ENCODE results near the gene OIP5. TPM values are rescaled to one million over a fixed set of nuclear protein-coding genes. Genes with fewer than 3 reads are reported as not detected.

Gene OIP5
- total RNA-seq, 1 donor from 2014 or later, result 1.5 TPM

GRCh38 chr15:41337631-41338522 lies 5.5 kb upstream of the OIP5 start:
- Mint-ChIP-seq H3K4me3 (ENCODE audit: unreplicated experiment) (no peak overlapping the region), H3K27me3 (ENCODE audit: unreplicated experiment) (peaks cover 4% of the 10 kb centered on the region), H3K36me3 (ENCODE audit: unreplicated experiment) (no peaks in the 10 kb centered on the region), H3K27ac (ENCODE audit: unreplicated experiment) (no peak overlapping the region), H3K4me1 (ENCODE audit: low read depth, unreplicated experiment) (no peaks in the 10 kb centered on the region), H3K9me3 (ENCODE audit: unreplicated experiment) (peaks cover 1% of the 10 kb centered on the region)
- no peak for TF ChIP-seq CTCF (IDR thresholded peaks at IDR 0.05; ENCODE audit: partially characterized antibody, unreplicated experiment)
- DNase-seq, result no peak

DNA sequence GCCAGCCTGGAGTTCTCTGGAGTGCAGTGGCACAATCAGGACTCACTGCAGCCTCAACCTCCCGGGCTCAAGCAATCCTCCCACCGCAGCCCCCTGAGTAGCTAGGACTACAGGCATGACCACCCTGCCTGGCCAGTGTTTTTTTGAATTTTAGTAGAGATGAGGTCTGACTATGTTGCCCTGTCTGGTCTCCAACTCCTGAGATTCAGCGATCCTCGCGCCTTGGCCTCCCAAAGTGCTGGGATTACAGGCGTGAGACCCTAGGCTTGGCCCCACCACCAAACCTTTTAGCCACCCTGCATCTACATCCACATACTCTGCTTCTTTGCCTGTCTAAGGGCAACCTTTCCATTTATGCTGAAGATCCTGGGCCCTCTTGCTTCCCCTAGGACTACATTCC lies 4.7 kb upstream of the OIP5 start:
- TF ChIP-seq CTCF (IDR thresholded peaks at IDR 0.05; ENCODE audit: partially characterized antibody, unreplicated experiment), result no peak
- Mint-ChIP-seq H3K36me3 (ENCODE audit: unreplicated experiment) (no peaks in the 10 kb centered on the region), H3K4me3 (ENCODE audit: unreplicated experiment) (no peak overlapping the region), H3K9me3 (ENCODE audit: unreplicated experiment) (peaks cover 4% of the 10 kb centered on the region), H3K4me1 (ENCODE audit: low read depth, unreplicated experiment) (no peaks in the 10 kb centered on the region), H3K27ac (ENCODE audit: unreplicated experiment) (no peak overlapping the region), H3K27me3 (ENCODE audit: unreplicated experiment) (peaks cover 4% of the 10 kb centered on the region)
- DNase-seq, result no peak

DNA sequence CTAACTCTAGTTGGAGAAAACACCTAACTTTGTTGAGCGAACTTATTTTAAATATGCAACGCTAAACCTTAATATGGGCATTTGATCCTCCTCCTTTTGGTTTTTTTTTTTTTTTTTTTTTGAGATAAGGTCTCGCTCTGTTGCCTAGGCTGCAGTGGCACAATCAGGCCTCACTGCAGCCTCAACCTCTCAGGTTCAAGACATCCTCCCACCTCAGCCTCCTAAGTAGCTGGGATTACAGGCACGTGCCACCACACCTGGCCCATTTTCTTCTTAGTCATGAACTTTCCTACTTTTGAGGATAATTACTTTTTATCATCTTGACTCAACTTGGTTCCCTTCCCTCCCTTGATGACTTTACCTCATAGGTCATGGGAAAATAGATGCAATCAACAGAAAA lies 4.2 kb upstream of the OIP5 start:
- TF ChIP-seq CTCF (IDR thresholded peaks at IDR 0.05; ENCODE audit: partially characterized antibody, unreplicated experiment), result no peak
- H3K9me3 Mint-ChIP-seq (ENCODE audit: unreplicated experiment), result peaks cover 4% of the 10 kb centered on the region
- no peaks in the 10 kb centered on the region for H3K36me3 Mint-ChIP-seq (ENCODE audit: unreplicated experiment)
- H3K27me3 Mint-ChIP-seq (ENCODE audit: unreplicated experiment), result peaks cover 4% of the 10 kb centered on the region
- H3K4me3 Mint-ChIP-seq (ENCODE audit: unreplicated experiment), result no peak overlapping the region
- no peaks in the 10 kb centered on the region for H3K4me1 Mint-ChIP-seq (ENCODE audit: low read depth, unreplicated experiment)
- H3K27ac Mint-ChIP-seq (ENCODE audit: unreplicated experiment), result no peak overlapping the region
- DNase-seq, result no peak

DNA sequence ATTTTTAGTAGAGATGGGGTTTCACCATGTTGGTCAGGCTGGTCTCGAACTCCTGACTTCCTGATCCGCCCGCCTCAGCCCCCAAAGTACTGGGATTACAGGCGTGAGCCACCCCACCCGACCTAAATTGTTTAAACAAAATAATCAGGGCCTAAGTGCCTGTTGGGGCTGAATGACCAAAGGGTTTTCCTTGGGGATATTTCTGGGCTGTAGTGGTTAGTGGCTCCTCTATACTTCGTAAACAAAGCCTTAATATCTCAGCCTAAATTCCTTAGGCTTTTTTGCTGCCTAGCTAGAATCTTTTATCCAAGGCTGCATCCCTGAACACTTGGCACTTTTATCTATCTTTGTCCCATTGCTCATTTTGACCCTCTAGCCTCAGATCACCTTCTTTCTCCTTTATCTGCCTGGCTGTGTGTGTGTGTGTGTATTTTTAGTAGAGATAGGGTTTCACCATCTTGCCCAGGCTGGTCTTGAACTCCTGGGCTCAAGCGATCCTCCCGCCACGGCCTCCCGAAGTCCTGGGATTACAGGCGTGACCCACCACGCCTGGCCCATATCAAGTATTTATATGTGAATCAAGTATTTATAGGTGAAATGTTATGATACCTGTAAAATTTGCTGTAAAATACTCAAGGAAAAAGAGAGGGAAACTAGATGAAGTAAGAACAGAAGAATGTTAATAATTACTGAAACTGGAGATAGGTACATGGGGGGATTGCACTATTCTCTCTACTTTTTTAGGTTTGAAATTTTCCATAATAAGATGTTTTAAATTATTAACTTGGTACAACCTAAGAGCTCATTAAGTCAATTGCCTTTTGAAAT lies 2.1 kb upstream of the OIP5 start:
- Mint-ChIP-seq H3K27ac (ENCODE audit: unreplicated experiment) (no peak overlapping the region), H3K4me3 (ENCODE audit: unreplicated experiment) (peak overlapping the region; percentile 14), H3K36me3 (ENCODE audit: unreplicated experiment) (no peaks in the 10 kb centered on the region), H3K4me1 (ENCODE audit: low read depth, unreplicated experiment) (no peaks in the 10 kb centered on the region), H3K9me3 (ENCODE audit: unreplicated experiment) (peaks cover 4% of the 10 kb centered on the region), H3K27me3 (ENCODE audit: unreplicated experiment) (peaks cover 2% of the 10 kb centered on the region)
- no peak for DNase-seq
- no peak for TF ChIP-seq CTCF (IDR thresholded peaks at IDR 0.05; ENCODE audit: partially characterized antibody, unreplicated experiment)

All from glutamatergic neuron (in vitro differentiated cells).